DMS53 treated with DMSO at 0.1 percent for 48 hours (cell line): ENCODE results near the gene RTKN.

ENCODE experiments used
- DNase-seq: peaks from one replicate; lab custom pipeline; 2025; ENCODE audit not compliant: unreplicated experiment; lab: John Stamatoyannopoulos, UW

Gene RTKN

GRCh38 chr2:74381751-74382150, 60.0 kb downstream of the RTKN start:
- DNase-seq, result no peak

DNA sequence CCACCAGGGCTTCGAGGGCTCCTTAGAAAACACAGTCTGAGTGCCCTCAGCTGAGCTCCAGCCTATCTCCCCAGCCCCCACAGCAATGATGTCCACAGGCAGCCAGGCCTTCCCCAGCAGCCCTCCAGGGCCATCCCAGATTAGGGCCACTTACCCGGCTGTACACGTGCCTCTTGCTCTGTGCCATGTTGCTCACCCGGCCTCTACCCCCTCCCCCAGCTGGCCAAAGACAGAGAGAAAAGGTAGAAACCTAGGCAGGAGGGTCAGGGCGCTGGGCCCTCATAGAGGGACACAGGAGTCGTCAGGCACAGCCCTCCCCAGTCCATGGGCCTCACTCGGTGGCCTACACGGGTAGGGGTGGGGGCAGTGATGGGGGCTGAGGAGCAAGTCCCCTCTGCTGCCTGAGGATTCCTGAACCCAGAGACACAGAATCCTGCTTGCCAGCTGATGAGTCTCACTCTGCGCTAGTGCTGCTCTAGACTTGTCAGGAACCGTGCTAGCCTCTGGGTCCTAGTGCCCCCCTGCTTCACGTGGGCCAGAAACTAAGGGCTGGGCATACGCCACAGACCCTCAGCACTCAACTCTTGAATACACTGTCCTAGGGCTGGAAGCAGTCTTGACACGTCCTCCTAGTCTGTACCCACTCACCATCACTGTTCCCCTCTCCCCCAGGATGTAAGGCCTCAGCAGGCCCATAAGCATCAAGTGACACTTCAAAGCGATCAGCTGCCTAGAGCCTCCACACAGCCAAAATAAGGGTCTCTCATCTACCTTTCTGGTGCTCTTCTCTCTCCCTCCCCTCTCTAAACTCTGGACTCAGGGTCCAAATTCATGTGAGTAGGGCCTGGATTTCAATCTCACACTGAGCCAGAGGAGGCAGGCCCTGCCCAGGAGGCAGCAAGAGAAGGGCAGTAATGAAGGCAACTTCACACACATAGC, 61.6 kb downstream of the RTKN start, which contains the start of gene DCTN1:
TSS of gene DCTN1 (minus strand) at position 461 of the 939 bp plus-strand sequence. CDS start at position 187, 274 bp downstream.
- no peak for DNase-seq

DNA sequence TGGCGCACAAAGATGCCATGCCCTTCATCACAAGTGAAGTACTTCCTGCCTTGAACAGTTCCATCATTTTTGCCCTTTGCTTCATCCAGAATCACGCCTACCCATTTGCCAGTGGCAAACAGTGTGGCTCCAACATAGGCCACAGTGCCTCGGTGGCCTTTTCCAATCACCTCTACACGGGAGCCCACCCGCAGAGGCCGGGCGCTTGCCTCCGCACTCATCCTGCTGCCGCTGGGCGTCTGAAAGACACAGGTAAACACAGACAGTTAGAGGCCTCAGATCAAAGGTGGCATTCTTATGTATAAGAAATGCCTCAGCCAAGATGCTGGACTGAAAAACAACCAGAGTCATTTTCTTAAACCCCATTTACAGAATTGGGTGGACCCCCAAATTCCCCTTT, 63.7 kb downstream of the RTKN start:
- no peak for DNase-seq

- DNase-seq, result no peak
These were observed 65.9 kb downstream of the RTKN start for GRCh38 chr2:74375838-74376237.
